GM23338 (cell line): ENCODE measurements around the gene CAMSAP3. TPM values are rescaled to one million over a fixed set of nuclear protein-coding genes. Genes with fewer than 3 reads are reported as not detected.

Experiments used
- ATAC-seq: fragments of 200-7000 bp; cut with Tn5 transposase; 3 replicates; pipeline ENCODE4 v1.9.1; 2020
- DNase-seq: peaks from one replicate; pipeline ENCODE4 v3.0.0-alpha.2; 2015; ENCODE audit warnings: low spot score
- H2AFZ ChIP-seq: fragments of 200-600 bp; sonication (generic); 2 replicates; pipeline ENCODE4 v1.8.0; 2016; ENCODE audit warnings: antibody characterized with exemption, mild to moderate bottlenecking, moderate library complexity
- H3F3A ChIP-seq: fragments of 200-600 bp; sonication (generic); replicated peaks from 2 replicates; pipeline ENCODE4 v1.8.0; 2017; ENCODE audit warnings: antibody characterized with exemption, mixed run types, low read depth
- H3K27ac ChIP-seq: fragments of 200-600 bp; sonication (generic); 2 replicates; pipeline ENCODE4 v1.6.1; 2016; ENCODE audit warnings: low read depth
- H3K27me3 ChIP-seq: fragments of 200-600 bp; sonication (generic); 2 replicates; pipeline ENCODE4 v1.8.0; 2016; ENCODE audit warnings: mild to moderate bottlenecking, mixed run types, moderate library complexity; ENCODE audit not compliant: insufficient read depth
- H3K36me3 ChIP-seq: fragments of 200-600 bp; sonication (generic); 2 replicates; pipeline ENCODE4 v1.8.0; 2016; ENCODE audit warnings: mild to moderate bottlenecking; ENCODE audit not compliant: insufficient read depth
- H3K4me1 ChIP-seq: fragments of 200-600 bp; sonication (generic); 2 replicates; pipeline ENCODE4 v1.8.0; 2016; ENCODE audit warnings: mild to moderate bottlenecking, moderate library complexity; ENCODE audit not compliant: insufficient read depth
- H3K4me2 ChIP-seq: fragments of 200-600 bp; sonication (generic); 2 replicates; pipeline ENCODE4 v1.7.1; 2017; ENCODE audit warnings: mixed run types
- H3K4me3 ChIP-seq: fragments of 200-600 bp; sonication (generic); 2 replicates; pipeline ENCODE4 v1.6.1; 2016; ENCODE audit warnings: mixed run types
- H3K79me2 ChIP-seq: fragments of 200-600 bp; sonication (generic); replicated peaks from 2 replicates; pipeline ENCODE4 v1.8.0; 2017; ENCODE audit warnings: mild to moderate bottlenecking; ENCODE audit not compliant: insufficient read depth
- H3K9me2 ChIP-seq: fragments of 200-600 bp; sonication (generic); 2 replicates; pipeline ENCODE4 v1.8.0; 2017; ENCODE audit not compliant: insufficient read depth
- H4K20me1 ChIP-seq: fragments of 200-600 bp; sonication (generic); replicated peaks from 2 replicates; pipeline ENCODE4 v1.8.0; 2017; ENCODE audit warnings: mild to moderate bottlenecking; ENCODE audit not compliant: insufficient read depth
- H3K27ac Mint-ChIP-seq: 2 replicates; pipeline ENCODE4 v1.8.0; 2020; ENCODE audit warnings: inconsistent platforms, mild to moderate bottlenecking, moderate library complexity, mixed read lengths
- H3K27me3 Mint-ChIP-seq: 3 replicates; pipeline ENCODE4 v1.8.0; 2022; ENCODE audit warnings: low read depth, mild to moderate bottlenecking, moderate library complexity, mixed read lengths, inconsistent platforms; ENCODE audit not compliant: insufficient read depth, poor library complexity
- H3K36me3 Mint-ChIP-seq: 3 replicates; pipeline ENCODE4 v1.8.0; 2021; ENCODE audit warnings: low read depth, mild to moderate bottlenecking, inconsistent platforms, moderate library complexity, mixed read lengths
- H3K4me1 Mint-ChIP-seq: 3 replicates; pipeline ENCODE4 v1.8.0; 2020; ENCODE audit warnings: mild to moderate bottlenecking, inconsistent platforms, mixed read lengths
- H3K4me3 Mint-ChIP-seq: 3 replicates; pipeline ENCODE4 v1.8.0; 2021; ENCODE audit warnings: moderate library complexity, mild to moderate bottlenecking, inconsistent platforms, mixed read lengths
- H3K9me3 Mint-ChIP-seq: 3 replicates; pipeline ENCODE4 v1.8.0; 2020; ENCODE audit warnings: moderate library complexity, mild to moderate bottlenecking, inconsistent platforms, mixed read lengths
- CREB1 ChIP-seq: fragments of 250-450 bp; sonication (Bioruptor Pico); IDR thresholded peaks from 2 replicates; pipeline ENCODE4 v1.5.0; 2020; ENCODE audit warnings: low read depth, mild to moderate bottlenecking, moderate library complexity
- CTCF ChIP-seq, 2 experiments: fragments of 200-600 bp in 1 of 2; sonication (generic) in 1 of 2; conservative IDR thresholded peaks; 2 replicates each; pipeline versions ENCODE4 v1.5.1 to v1.6.1; 2016 to 2017; ENCODE audit warnings: antibody characterized with exemption in 2 of 2, low read depth in 2 of 2, mild to moderate bottlenecking in 2 of 2, moderate library complexity in 1 of 2
- EZH2 ChIP-seq: fragments of 200-600 bp; sonication (generic); IDR thresholded peaks from one replicate; pipeline ENCODE4 v1.8.0; 2017; ENCODE audit warnings: antibody characterized with exemption, mild to moderate bottlenecking, low read depth; ENCODE audit not compliant: unreplicated experiment
- EZH2phosphoT487 ChIP-seq: fragments of 200-600 bp; sonication (generic); IDR thresholded peaks from one replicate; pipeline ENCODE4 v1.8.1; 2018; ENCODE audit warnings: antibody characterized with exemption; ENCODE audit not compliant: unreplicated experiment
- JUNB ChIP-seq: IDR thresholded peaks from one replicate; pipeline ENCODE4 v1.6.1; 2016; ENCODE audit warnings: antibody characterized with exemption; ENCODE audit not compliant: unreplicated experiment
- NANOG ChIP-seq: IDR thresholded peaks from 2 replicates; pipeline ENCODE4 v1.6.1; 2016; ENCODE audit warnings: antibody characterized with exemption, borderline replicate concordance
- POLR2AphosphoS5 ChIP-seq: IDR thresholded peaks from 2 replicates; pipeline ENCODE4 v1.6.1; 2016; ENCODE audit warnings: antibody characterized with exemption, low read depth
- REST ChIP-seq: IDR thresholded peaks from one replicate; pipeline ENCODE4 v1.6.1; 2018; ENCODE audit warnings: antibody characterized with exemption; ENCODE audit not compliant: unreplicated experiment
- STAT1 ChIP-seq: IDR thresholded peaks from one replicate; pipeline ENCODE4 v1.6.1; 2016; ENCODE audit warnings: antibody characterized with exemption; ENCODE audit not compliant: unreplicated experiment
- ZNF114 ChIP-seq: fragments of 250-450 bp; sonication (Bioruptor Pico); IDR thresholded peaks from 2 replicates; pipeline ENCODE4 v1.5.0; 2020; ENCODE audit warnings: mild to moderate bottlenecking, moderate library complexity
- ZNF331 ChIP-seq: fragments of 250-450 bp; sonication (Bioruptor Pico); IDR thresholded peaks from 2 replicates; pipeline ENCODE4 v1.5.0; 2020; ENCODE audit warnings: low read depth, mild to moderate bottlenecking, moderate library complexity
- ZNF462 ChIP-seq: fragments of 250-450 bp; sonication (Bioruptor Pico); IDR thresholded peaks from 2 replicates; pipeline ENCODE4 v1.5.0; 2020; ENCODE audit warnings: mild to moderate bottlenecking, moderate library complexity
- polyA plus RNA-seq: library from polyadenylated mRNA; unstranded; fragments of >200 nt; fragmentation: Nextera tagmentation; extraction: Ambion mirVana; gene quantifications from 2 replicates; pipeline ENCODE4 v1.2.1, GENCODE V29; 2016
- total RNA-seq: library from RNA; depleted of rRNA; stranded (reverse); fragments of >200 nt; shearing (Covaris generic); gene quantifications from 2 replicates; pipeline ENCODE4 v1.2.3, GENCODE V29; 2014
- TF ChIP-seq, protein P1 (sequence below): IDR thresholded peaks from 2 replicates; pipeline ENCODE4 v1.6.1; 2016; ENCODE audit warnings: antibody characterized with exemption

CAMSAP3 gene
- total and polyA plus RNA-seq, 2 experiments from 2014 or later: 6.4 to 32.2 TPM

DNA sequence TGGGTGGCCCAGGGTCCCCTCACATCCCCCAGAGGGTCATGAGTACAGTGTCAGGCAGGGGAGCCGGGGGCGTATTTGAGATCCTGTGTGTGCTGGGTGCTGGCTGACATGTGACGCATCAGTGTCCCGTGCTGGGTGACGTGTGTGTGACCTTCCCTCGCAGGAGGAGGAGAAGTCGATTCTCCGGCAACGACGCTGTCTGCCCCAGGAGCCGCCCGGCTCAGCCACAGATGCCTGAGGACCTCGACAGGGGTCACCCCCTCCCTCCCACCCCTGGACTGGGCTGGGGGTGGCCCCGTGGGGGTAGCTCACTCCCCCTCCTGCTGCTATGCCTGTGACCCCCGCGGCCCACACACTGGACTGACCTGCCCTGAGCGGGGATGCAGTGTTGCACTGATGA is 34.3 kb upstream of the CAMSAP3 start:
- Histone ChIP-seq H3K4me3 (no peak overlapping the region), H3K4me1 (no peaks in the 10 kb centered on the region), H3K4me2 (no peak overlapping the region), H3K79me2 (no peaks in the 10 kb centered on the region), H4K20me1 (no peaks in the 10 kb centered on the region; the same call in 1 of the 2 replicates), H2AFZ (no peak overlapping the region), H3K27ac (no peak overlapping the region), H3K36me3 (peaks cover 8% of the 10 kb centered on the region; the same call in 1 of the 2 replicates), H3K27me3 (no peaks in the 10 kb centered on the region), H3F3A (no peaks in the 10 kb centered on the region), H3K9me2 (no peaks in the 10 kb centered on the region)
- H3K27me3 Mint-ChIP-seq: peaks cover 7% of the 10 kb centered on the region
- DNase-seq (no peak), ATAC-seq (no peak)
- H3K27ac Mint-ChIP-seq: no peak overlapping the region
- no peak for TF ChIP-seq POLR2AphosphoS5
- no peak for TF ChIP-seq ZNF331 (CRISPR knock-in tag)
- no peak for TF ChIP-seq ZNF114 (CRISPR knock-in tag)
- TF ChIP-seq STAT1: no peak
- no peak for TF ChIP-seq CREB1 (CRISPR knock-in tag)
- no peak for TF ChIP-seq ZNF462
- no peak for TF ChIP-seq REST
- TF ChIP-seq, protein P1, sequence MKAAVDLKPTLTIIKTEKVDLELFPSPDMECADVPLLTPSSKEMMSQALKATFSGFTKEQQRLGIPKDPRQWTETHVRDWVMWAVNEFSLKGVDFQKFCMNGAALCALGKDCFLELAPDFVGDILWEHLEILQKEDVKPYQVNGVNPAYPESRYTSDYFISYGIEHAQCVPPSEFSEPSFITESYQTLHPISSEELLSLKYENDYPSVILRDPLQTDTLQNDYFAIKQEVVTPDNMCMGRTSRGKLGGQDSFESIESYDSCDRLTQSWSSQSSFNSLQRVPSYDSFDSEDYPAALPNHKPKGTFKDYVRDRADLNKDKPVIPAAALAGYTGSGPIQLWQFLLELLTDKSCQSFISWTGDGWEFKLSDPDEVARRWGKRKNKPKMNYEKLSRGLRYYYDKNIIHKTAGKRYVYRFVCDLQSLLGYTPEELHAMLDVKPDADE: no peak
- TF ChIP-seq JUNB: no peak
- TF ChIP-seq NANOG: no peak
- TF ChIP-seq EZH2: no peak
- no peak for TF ChIP-seq EZH2phosphoT487
- TF ChIP-seq CTCF (conservative IDR thresholded peaks at IDR 0.05; ENCODE audit: low read depth in 2 of 2): no peak
- H3K9me3 Mint-ChIP-seq: no peaks in the 10 kb centered on the region; the same call in 2 of the 3 replicates
- no peak overlapping the region for H3K4me3 Mint-ChIP-seq
- H3K36me3 Mint-ChIP-seq: peaks cover 35% of the 10 kb centered on the region
- no peaks in the 10 kb centered on the region for H3K4me1 Mint-ChIP-seq
